Measurements from ENCODE around the gene OPCML. TPM values are rescaled to one million over a fixed set of nuclear protein-coding genes. Genes with fewer than 3 reads are reported as not detected.

Gene OPCML
- total RNA-seq, 2 experiments from 2014 or later, result not detected

DNA sequence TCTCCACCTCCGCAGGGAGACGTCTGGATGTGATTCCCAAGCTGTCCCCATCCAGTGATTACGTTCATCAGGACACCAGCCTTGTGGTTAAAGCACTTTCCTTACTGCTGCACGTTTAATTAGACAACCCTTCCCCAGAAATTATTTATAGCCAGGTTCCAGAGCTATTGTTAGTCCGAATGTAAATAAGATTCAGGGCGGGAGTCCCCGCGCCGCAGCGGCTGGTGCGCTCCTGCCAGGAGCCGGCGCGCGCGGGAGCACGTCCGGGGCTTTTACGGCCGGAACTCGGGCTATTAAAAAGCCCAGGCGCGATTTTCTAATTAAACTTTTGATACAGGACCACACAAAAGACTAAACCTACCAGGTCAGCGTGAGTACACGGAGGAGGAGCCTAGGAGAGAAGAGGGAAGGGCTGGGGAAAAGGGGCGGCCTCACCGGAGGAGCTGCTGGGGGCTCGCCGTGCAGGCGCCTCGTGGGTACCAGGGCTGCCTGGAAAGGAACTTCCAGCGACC, 538.3 kb downstream of the OPCML start:
- POLR2A ChIA-PET, result no interaction called here
- no peak overlapping the region for H3K4me3 Mint-ChIP-seq
- H3K27ac Mint-ChIP-seq, result no peak overlapping the region
- intact Hi-C loops (cut with DNase I, micrococcal nuclease), result no loop called here
- no peak for DNase-seq
- peaks cover 17% of the 10 kb centered on the region for H3K27me3 Mint-ChIP-seq
- ATAC-seq, result no peak
- CTCF ChIA-PET, result interaction anchor here (0.6 kb wide), 1 partner anchor 1663 kb away, joined by 3 read pairs; no protein-coding TSS in a partner anchor
- H3K4me1 Mint-ChIP-seq, result no peaks in the 10 kb centered on the region
- H3K9me3 Mint-ChIP-seq (ENCODE audit: low read depth), result no peaks in the 10 kb centered on the region
- no peaks in the 10 kb centered on the region for H3K36me3 Mint-ChIP-seq (ENCODE audit: low read depth)

DNA sequence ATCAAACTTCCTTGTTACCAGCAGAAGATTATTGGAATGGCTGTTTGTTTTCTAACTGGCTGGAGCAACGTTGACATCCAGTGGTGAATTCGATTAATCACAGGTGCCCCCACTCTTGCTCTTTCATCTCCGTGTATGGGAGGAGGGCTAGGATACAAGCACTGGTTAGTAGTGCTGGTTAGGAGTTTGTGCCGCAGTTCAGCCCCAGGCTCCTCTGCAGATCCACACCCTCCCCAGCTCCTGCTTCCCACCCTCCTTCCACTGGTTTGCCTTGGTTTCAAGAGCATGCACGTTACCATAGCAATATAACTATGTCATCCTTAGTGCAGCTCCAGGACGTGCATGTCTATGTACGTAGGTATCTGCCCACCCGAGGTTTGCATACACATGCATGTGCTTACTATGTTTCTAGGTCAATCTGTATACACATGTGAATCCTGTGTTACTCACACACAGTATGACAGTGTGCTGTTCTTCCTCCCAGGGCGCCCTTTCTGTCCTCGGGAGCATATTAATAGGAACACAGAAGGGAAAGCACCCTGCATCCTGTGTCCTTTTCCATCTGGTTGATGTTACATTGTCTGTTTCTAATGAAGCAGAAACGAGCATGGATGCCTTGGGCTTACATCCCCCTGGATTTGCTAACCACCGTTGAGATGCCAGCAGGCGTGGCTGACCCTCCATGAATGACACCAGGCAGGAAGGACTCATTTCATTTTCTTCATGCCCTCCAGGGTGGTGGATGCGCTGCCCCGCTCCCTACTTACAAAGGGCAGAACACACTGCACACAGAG, 539.3 kb downstream of the OPCML start:
- no peak for DNase-seq
- H3K4me3 Mint-ChIP-seq, result no peak overlapping the region
- intact Hi-C loops (cut with DNase I, micrococcal nuclease), result no loop called here
- H3K36me3 Mint-ChIP-seq (ENCODE audit: low read depth), result no peaks in the 10 kb centered on the region
- H3K9me3 Mint-ChIP-seq (ENCODE audit: low read depth), result no peaks in the 10 kb centered on the region
- no peak for ATAC-seq
- no peak overlapping the region for H3K27ac Mint-ChIP-seq
- no peaks in the 10 kb centered on the region for H3K4me1 Mint-ChIP-seq
- ChIA-PET POLR2A (no interaction called here), CTCF (no interaction called here)
- peaks cover 17% of the 10 kb centered on the region for H3K27me3 Mint-ChIP-seq

DNA sequence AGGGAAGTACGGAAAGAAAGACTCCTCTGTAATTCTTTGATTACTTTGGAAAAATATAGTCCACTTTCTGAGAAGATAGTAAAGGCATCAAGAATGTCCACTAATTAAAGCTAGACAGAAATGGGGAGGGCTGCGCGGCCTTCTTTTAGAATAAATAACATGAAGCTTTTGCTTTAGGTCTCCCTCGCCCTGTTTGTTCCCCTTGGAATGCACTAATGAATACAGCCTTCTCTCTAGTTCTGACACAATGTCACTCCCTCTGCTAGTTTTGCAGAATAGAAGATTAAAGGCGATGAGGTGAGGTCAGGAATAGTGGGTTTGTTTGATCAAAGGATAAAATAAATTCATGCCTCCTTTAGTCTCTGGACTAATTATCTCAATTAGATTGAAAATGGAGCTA, 543.9 kb downstream of the OPCML start:
- intact Hi-C loops (cut with DNase I, micrococcal nuclease), result no loop called here
- ChIA-PET POLR2A (no interaction called here), CTCF (no interaction called here)
- no peak for DNase-seq
- Mint-ChIP-seq H3K4me1 (no peaks in the 10 kb centered on the region), H3K9me3 (ENCODE audit: low read depth) (no peaks in the 10 kb centered on the region), H3K36me3 (ENCODE audit: low read depth) (no peaks in the 10 kb centered on the region), H3K27ac (no peak overlapping the region), H3K4me3 (no peak overlapping the region), H3K27me3 (peaks cover 7% of the 10 kb centered on the region)
- ATAC-seq, result no peak

DNA sequence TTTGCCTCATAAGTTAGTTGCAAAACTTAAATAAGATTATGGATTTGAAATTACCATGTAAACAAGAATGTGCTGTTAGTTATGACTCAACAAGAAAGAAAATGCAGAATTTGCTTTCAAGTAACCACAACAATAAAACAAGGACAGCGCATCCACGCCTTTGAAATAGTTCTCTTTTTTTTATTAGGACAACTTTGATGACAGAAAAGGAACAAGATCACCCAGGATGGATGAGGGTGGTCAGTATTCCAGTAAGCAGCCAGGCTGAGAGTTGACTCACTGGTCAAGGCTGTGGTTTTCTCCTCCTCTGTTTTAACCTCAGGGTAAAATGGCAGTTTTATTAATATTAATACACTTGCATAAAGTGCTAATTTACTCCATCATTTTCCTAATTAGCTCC, 544.4 kb downstream of the OPCML start:
- ChIA-PET CTCF (no interaction called here), POLR2A (no interaction called here)
- Mint-ChIP-seq H3K4me3 (no peak overlapping the region), H3K27ac (no peak overlapping the region), H3K4me1 (no peaks in the 10 kb centered on the region), H3K9me3 (ENCODE audit: low read depth) (no peaks in the 10 kb centered on the region), H3K27me3 (peaks cover 3% of the 10 kb centered on the region), H3K36me3 (ENCODE audit: low read depth) (no peaks in the 10 kb centered on the region)
- ATAC-seq, result no peak
- intact Hi-C loops (cut with DNase I, micrococcal nuclease), result no loop called here
- no peak for DNase-seq

DNA sequence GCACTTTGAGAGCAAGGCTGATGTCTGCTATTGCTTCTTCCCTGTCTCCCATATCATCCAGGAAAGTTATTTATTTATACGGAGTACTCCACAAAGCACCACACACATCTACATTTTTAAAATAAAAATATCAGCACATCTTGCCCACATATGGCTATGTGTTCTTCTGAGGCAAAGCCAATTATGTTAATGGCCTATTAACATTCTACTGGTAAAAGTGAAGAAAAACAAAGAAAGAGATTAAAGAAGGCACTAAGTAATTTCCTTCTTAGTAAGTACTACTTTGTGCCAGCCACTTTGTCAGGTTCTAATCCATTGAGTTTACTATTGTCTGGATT, 548.7 kb downstream of the OPCML start:
- DNase-seq (no peak), ATAC-seq (no peak)
- CTCF ChIA-PET, result no interaction called here
- no peak overlapping the region for H3K27ac Mint-ChIP-seq
- no peak overlapping the region for H3K4me3 Mint-ChIP-seq
- H3K36me3 Mint-ChIP-seq (ENCODE audit: low read depth), result no peaks in the 10 kb centered on the region
- no peaks in the 10 kb centered on the region for H3K9me3 Mint-ChIP-seq (ENCODE audit: low read depth)
- intact Hi-C loops (cut with DNase I, micrococcal nuclease), result no loop called here
- peaks cover 2% of the 10 kb centered on the region for H3K27me3 Mint-ChIP-seq
- no peaks in the 10 kb centered on the region for H3K4me1 Mint-ChIP-seq
- POLR2A ChIA-PET, result no interaction called here

DNA sequence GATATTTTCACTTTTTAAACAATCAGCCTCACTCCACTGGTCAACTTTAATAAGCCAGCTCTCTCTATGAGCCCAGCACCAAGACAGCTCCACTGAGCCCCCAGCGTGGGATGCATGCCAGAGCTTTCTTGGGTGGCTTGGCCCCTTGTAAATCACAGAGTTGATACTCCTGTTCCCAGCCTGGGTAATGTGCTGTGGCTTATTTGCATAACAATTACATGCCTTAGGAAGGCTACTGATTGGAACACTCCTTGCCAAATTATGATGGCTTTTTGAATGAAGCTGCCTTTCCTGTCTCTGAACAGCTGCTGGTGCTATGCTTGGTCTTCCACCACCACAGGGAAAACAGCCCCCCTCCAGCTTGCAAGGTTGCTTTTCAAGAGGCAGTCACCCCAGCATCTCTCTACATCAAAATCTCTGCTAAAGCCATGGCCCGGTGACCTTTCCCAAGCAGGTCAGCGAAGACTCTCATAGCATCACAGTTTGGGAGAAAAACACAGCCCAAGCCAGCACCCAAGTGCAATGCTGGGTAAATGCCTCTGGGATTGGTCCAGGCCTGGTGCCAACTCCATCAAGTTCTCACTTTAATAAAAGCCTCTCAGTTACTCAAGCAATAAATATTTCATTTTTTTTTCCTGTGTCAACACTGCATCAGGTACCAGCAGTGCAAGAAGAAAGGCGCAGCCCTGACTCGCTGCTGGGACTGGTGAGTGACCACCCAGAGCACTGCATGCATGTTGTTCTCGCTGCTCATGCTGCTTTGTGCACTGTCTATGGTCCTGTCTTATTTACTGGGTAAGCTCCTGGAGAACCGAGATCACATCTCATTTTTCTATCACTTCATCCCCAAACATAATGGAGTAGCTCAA, 549.3 kb downstream of the OPCML start:
- POLR2A ChIA-PET, result no interaction called here
- CTCF ChIA-PET, result no interaction called here

DNA sequence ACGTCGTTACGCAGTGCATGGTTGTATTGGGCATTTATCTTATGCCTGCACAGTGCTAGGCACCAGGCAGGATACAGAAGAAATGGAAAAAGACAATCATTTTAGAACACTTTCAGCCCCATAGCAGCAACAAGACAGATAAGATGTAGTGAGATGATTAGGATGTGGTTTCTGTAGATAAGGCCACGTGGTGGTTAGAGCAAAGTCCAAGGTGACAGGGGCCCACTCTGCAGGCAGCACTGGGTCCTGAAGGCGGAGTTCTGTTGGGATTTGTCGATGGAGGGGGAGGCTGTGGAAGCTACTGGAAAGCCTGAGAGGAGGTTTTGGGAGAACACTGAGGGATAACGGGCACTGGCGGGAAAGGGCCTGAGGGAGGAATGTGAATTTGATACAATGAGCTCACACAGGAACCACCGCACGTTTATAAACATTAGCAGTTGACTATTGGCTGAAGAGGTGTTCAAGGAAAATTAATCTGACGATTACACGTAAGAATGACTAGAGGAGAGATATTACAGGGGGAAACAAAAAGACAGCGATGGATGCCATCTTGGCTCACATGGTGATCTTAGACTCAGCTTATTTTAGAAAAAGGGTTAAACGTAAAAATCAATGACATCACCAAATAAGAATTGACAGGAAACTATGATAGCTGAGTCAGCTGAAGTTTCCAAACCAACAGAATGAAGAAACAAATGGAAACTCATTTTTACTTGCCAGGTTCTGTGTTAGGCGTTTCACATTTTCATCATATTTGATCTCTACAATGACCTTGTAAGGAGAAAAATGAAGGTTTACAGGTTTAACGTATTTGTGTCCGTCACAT, 551.0 kb downstream of the OPCML start:
- ATAC-seq (no peak), DNase-seq (no peak)
- no peaks in the 10 kb centered on the region for H3K36me3 Mint-ChIP-seq (ENCODE audit: low read depth)
- intact Hi-C loops (cut with DNase I, micrococcal nuclease), result no loop called here
- H3K4me3 Mint-ChIP-seq, result no peak overlapping the region
- H3K27me3 Mint-ChIP-seq, result peaks cover 2% of the 10 kb centered on the region
- H3K4me1 Mint-ChIP-seq, result no peaks in the 10 kb centered on the region
- CTCF ChIA-PET, result no interaction called here
- no peaks in the 10 kb centered on the region for H3K9me3 Mint-ChIP-seq (ENCODE audit: low read depth)
- POLR2A ChIA-PET, result no interaction called here
- H3K27ac Mint-ChIP-seq, result no peak overlapping the region

More for the DNA sequence above, 549.3 kb downstream of the OPCML start:
- ATAC-seq (no peak), DNase-seq (no peak)
- no peaks in the 10 kb centered on the region for H3K4me1 Mint-ChIP-seq
- H3K27ac Mint-ChIP-seq, result no peak overlapping the region
- no peaks in the 10 kb centered on the region for H3K9me3 Mint-ChIP-seq (ENCODE audit: low read depth)
- no peak overlapping the region for H3K4me3 Mint-ChIP-seq
- no peaks in the 10 kb centered on the region for H3K36me3 Mint-ChIP-seq (ENCODE audit: low read depth)
- intact Hi-C loops (cut with DNase I, micrococcal nuclease), result no loop called here
- H3K27me3 Mint-ChIP-seq, result peaks cover 2% of the 10 kb centered on the region

DNA sequence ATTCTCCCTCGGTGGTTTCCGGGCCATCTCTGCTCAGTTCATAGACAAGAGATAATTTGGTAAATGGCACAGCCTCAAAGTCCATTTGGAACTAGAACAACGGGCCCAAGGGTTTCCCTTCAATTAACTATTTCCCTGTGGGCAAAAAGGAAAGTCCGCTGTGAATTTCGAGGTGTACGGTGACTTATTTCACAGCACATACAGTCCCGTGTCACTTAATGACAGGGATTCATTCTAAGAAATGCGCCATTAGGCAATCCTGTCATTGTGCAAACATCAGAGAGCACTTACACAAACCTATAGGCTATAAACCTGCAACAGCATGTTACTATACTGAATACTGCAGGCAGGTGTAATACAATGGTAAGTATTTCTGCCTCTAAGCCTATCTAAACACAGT, 551.6 kb downstream of the OPCML start:
- H3K4me3 Mint-ChIP-seq, result no peak overlapping the region
- H3K9me3 Mint-ChIP-seq (ENCODE audit: low read depth), result no peaks in the 10 kb centered on the region
- ATAC-seq, result no peak
- no peak overlapping the region for H3K27ac Mint-ChIP-seq
- no peaks in the 10 kb centered on the region for H3K4me1 Mint-ChIP-seq
- POLR2A ChIA-PET, result no interaction called here
- CTCF ChIA-PET, result no interaction called here
- DNase-seq, result no peak
- peaks cover 2% of the 10 kb centered on the region for H3K27me3 Mint-ChIP-seq
- intact Hi-C loops (cut with DNase I, micrococcal nuclease), result no loop called here
- H3K36me3 Mint-ChIP-seq (ENCODE audit: low read depth), result no peaks in the 10 kb centered on the region

DNA sequence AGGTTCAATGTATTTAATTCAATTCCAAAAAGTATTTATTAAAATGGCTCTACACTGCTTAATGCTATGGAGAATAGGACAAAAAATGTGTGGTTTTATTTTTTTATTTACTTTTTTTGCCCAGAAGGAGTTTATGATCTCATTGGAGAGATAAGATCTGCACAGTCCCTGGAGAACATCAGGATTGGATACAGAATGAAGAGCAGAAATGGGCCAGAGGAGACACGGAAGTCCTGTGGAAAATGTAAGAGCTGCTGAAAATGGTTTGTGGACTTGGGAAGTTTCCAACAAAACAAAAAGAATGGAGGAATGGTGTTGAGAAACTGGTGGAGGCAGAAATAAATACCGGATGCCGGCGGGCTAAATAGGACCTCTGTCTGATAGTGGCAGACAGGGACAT, 554.6 kb downstream of the OPCML start:
- no peak for DNase-seq
- ChIA-PET CTCF (no interaction called here), POLR2A (no interaction called here)
- Mint-ChIP-seq H3K36me3 (ENCODE audit: low read depth) (no peaks in the 10 kb centered on the region), H3K27me3 (peaks cover 7% of the 10 kb centered on the region), H3K4me3 (no peak overlapping the region), H3K27ac (no peak overlapping the region), H3K9me3 (ENCODE audit: low read depth) (no peaks in the 10 kb centered on the region), H3K4me1 (no peaks in the 10 kb centered on the region)
- ATAC-seq, result no peak
- intact Hi-C loops (cut with DNase I, micrococcal nuclease), result no loop called here

DNA sequence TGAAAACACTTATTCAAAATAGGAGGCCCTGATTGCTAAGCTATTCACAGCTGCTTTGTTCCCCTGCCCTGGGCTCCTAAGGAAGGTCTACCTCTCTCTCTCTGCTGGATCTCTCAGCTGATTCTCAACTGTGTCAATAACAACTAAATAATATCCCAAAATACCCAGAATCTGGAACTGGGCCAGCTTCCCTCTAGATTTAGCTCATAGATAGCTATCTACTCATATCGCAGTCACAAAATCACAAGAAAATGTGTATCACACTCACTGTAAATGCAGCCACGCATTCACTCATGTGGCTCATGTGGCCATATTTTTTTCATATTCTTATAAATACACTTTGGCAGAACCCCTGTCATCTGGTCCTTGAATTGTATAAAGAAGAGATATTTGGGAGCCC, 555.1 kb downstream of the OPCML start:
- Mint-ChIP-seq H3K27ac (no peak overlapping the region), H3K27me3 (peaks cover 7% of the 10 kb centered on the region), H3K4me3 (no peak overlapping the region), H3K4me1 (no peaks in the 10 kb centered on the region), H3K36me3 (ENCODE audit: low read depth) (no peaks in the 10 kb centered on the region), H3K9me3 (ENCODE audit: low read depth) (no peaks in the 10 kb centered on the region)
- no peak for DNase-seq
- CTCF ChIA-PET, result no interaction called here
- POLR2A ChIA-PET, result no interaction called here
- no peak for ATAC-seq
- intact Hi-C loops (cut with DNase I, micrococcal nuclease), result no loop called here

DNA sequence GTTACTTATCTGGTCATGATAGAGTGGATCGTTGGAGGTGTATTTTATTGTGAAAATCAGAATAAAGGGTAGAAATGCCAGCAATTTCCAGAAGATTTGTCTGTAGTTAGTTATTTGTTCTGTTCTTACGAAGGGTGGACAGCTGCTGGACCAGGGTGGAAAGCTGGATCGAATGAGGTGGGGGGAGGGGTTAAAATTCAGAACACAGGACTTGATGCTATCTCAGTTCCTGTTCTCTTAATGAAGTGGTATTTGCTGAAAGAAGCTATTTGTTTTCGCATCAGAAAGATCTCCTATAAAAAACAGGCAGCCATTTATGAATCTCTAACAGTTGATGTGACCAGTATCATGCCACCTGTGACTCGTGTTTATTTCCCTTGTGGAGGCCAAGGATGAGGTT, 556.2 kb downstream of the OPCML start:
- no peak overlapping the region for H3K4me3 Mint-ChIP-seq
- DNase-seq, result no peak
- ATAC-seq, result no peak
- H3K27ac Mint-ChIP-seq, result no peak overlapping the region
- H3K36me3 Mint-ChIP-seq (ENCODE audit: low read depth), result no peaks in the 10 kb centered on the region
- no peaks in the 10 kb centered on the region for H3K4me1 Mint-ChIP-seq
- ChIA-PET POLR2A (no interaction called here), CTCF (interaction anchor here (1.0 to 1.1 kb wide), 2 partner anchors 35 to 410 kb away, joined by 4 to 6 read pairs; no protein-coding TSS in a partner anchor)
- no peaks in the 10 kb centered on the region for H3K9me3 Mint-ChIP-seq (ENCODE audit: low read depth)
- intact Hi-C loops (cut with DNase I, micrococcal nuclease), result no loop called here
- H3K27me3 Mint-ChIP-seq, result peaks cover 5% of the 10 kb centered on the region
